H1 (cell line): ENCODE data around the gene UBTD1. TPM values are rescaled to one million over a fixed set of nuclear protein-coding genes. Genes with fewer than 3 reads are reported as not detected.
A peak's percentile ranks its signal among the peaks of the same experiment; 100 is the strongest.

Source experiments
- CTCF ChIA-PET: fragments of 300-600 bp; sonication (Branson Sonifier 250); formaldehyde crosslinking; loops from one replicate; lab custom pipeline; 2021; ENCODE audit not compliant: partially characterized antibody; lab: Charles Lee
- POLR2A ChIA-PET: fragments of 300-600 bp; sonication (Branson Sonifier 250); formaldehyde crosslinking; loops from one replicate; lab custom pipeline; 2021; ENCODE audit warnings: inconsistent platforms; ENCODE audit not compliant: partially characterized antibody; lab: Charles Lee
- DNase-seq, 2 experiments: peaks; one replicate each; pipeline versions ENCODE4 v3.0.0 to v3.0.0-alpha.2; 2010 to 2022; ENCODE audit warnings: low spot score in 2 of 2, low read depth in 1 of 2, mixed read lengths in 1 of 2
- FAIRE-seq: peaks from 2 replicates; lab custom pipeline; 2011; peaks lifted over from hg19 to GRCh38; lab: Jason Lieb, UNC
- H2AFZ ChIP-seq: 2 replicates; pipeline ENCODE4 v1.8.1; 2012; ENCODE audit warnings: low read length, inconsistent platforms
- H2AK5ac ChIP-seq: 2 replicates; pipeline ENCODE4 v1.6.1; 2013; ENCODE audit warnings: low read depth, low read length
- H2BK120ac ChIP-seq: replicated peaks from 2 replicates; pipeline ENCODE3; 2013; ENCODE audit warnings: low read depth, low read length, inconsistent platforms
- H2BK12ac ChIP-seq: 2 replicates; pipeline ENCODE4 v1.6.1; 2013; ENCODE audit warnings: low read depth, low read length
- H2BK15ac ChIP-seq: 2 replicates; pipeline ENCODE4 v1.6.1; 2013; ENCODE audit warnings: low read length
- H2BK20ac ChIP-seq: 2 replicates; pipeline ENCODE4 v1.6.1; 2013; ENCODE audit warnings: low read length
- H2BK5ac ChIP-seq: 2 replicates; pipeline ENCODE4 v1.6.1; 2013; ENCODE audit warnings: low read depth, low read length
- H3K14ac ChIP-seq: 2 replicates; pipeline ENCODE4 v1.6.1; 2013; ENCODE audit warnings: inconsistent platforms; ENCODE audit not compliant: insufficient read length
- H3K18ac ChIP-seq: 2 replicates; pipeline ENCODE4 v1.6.1; 2013; ENCODE audit warnings: low read length; ENCODE audit errors: extremely low read depth
- H3K23ac ChIP-seq: 2 replicates; pipeline ENCODE4 v1.6.1; 2013; ENCODE audit warnings: inconsistent platforms; ENCODE audit not compliant: insufficient read length
- H3K23me2 ChIP-seq: 2 replicates; pipeline ENCODE4 v1.6.1; 2013; ENCODE audit warnings: low read depth, low read length
- H3K27ac ChIP-seq: 2 replicates; pipeline ENCODE4 v1.6.1; 2011; ENCODE audit warnings: low read depth, low read length, inconsistent platforms
- H3K27me3 ChIP-seq, 4 experiments: replicated peaks in 1 of 4; 1 replicate in 1 of 4; 2 replicates in 3 of 4; pipeline versions ENCODE4 v1.6.1 to v1.8.1; 2011 to 2013; ENCODE audit warnings: low read length in 3 of 4, mild to moderate bottlenecking in 3 of 4, inconsistent platforms in 2 of 4, mixed read lengths in 2 of 4, moderate library complexity in 1 of 4; ENCODE audit not compliant: control insufficient read depth in 3 of 4, insufficient read depth in 3 of 4; ENCODE audit errors: extremely low read depth in 1 of 4
- H3K36me3 ChIP-seq, 4 experiments: 2 replicates each; pipeline versions ENCODE4 v1.6.1 to v1.8.1; 2011 to 2013; ENCODE audit warnings: mild to moderate bottlenecking in 4 of 4, low read length in 3 of 4, moderate library complexity in 2 of 4, control low read depth in 1 of 4, inconsistent platforms in 1 of 4; ENCODE audit not compliant: insufficient read depth in 4 of 4, control insufficient read depth in 2 of 4
- H3K4ac ChIP-seq: replicated peaks from 2 replicates; pipeline ENCODE3; 2013; ENCODE audit warnings: low read length, low read depth, mixed read lengths, inconsistent platforms; ENCODE audit not compliant: insufficient read length
- H3K4me1 ChIP-seq, 4 experiments: replicated peaks in 1 of 4; 1 replicate in 1 of 4; 2 replicates in 3 of 4; pipeline versions ENCODE4 v1.6.1 to v1.8.1; 2011 to 2013; ENCODE audit warnings: low read length in 3 of 4, inconsistent platforms in 2 of 4, mixed read lengths in 1 of 4; ENCODE audit not compliant: insufficient read depth in 4 of 4, control insufficient read depth in 3 of 4
- H3K4me2 ChIP-seq, 2 experiments: 2 replicates each; pipeline versions ENCODE4 v1.6.1 to v1.8.1; 2011 to 2013; ENCODE audit warnings: low read depth in 2 of 2, low read length in 2 of 2, control low read depth in 1 of 2, inconsistent platforms in 1 of 2, mild to moderate bottlenecking in 1 of 2; ENCODE audit not compliant: insufficient read depth in 1 of 2
- H3K4me3 ChIP-seq, 4 experiments: fragments of 200-600, 300-600 bp in 1 of 4; sonication (generic), shearing (Covaris generic), sonication (Bioruptor Twin) in 1 of 4; 2 replicates each; pipeline versions ENCODE4 v1.5.1 to v1.8.1; 2011 to 2016; ENCODE audit warnings: low read length in 4 of 4, low read depth in 3 of 4, control low read depth in 2 of 4, inconsistent platforms in 2 of 4, mild to moderate bottlenecking in 2 of 4, mixed read lengths in 1 of 4, moderate library complexity in 1 of 4; ENCODE audit not compliant: insufficient read depth in 2 of 4; ENCODE audit errors: extremely low read depth in 1 of 4
- H3K56ac ChIP-seq: replicated peaks from 2 replicates; pipeline ENCODE3; 2013; ENCODE audit warnings: low read depth, mild to moderate bottlenecking, mixed read lengths, low read length, inconsistent platforms; ENCODE audit not compliant: insufficient read length
- H3K79me1 ChIP-seq: 2 replicates; pipeline ENCODE4 v1.6.1; 2013; ENCODE audit warnings: low read depth, low read length, control low read depth
- H3K79me2 ChIP-seq, 2 experiments: 2 replicates each; pipeline versions ENCODE4 v1.6.1 to v1.8.1; 2012 to 2013; ENCODE audit warnings: low read length in 2 of 2, mild to moderate bottlenecking in 2 of 2, inconsistent platforms in 1 of 2; ENCODE audit not compliant: insufficient read depth in 2 of 2, control insufficient read depth in 1 of 2
- H3K9ac ChIP-seq, 4 experiments: replicated peaks in 1 of 4; 1 replicate in 1 of 4; 2 replicates in 3 of 4; pipeline versions ENCODE4 v1.6.1 to v1.8.1; 2011 to 2013; ENCODE audit warnings: low read depth in 3 of 4, low read length in 3 of 4, control low read depth in 2 of 4, mild to moderate bottlenecking in 2 of 4, moderate library complexity in 2 of 4, inconsistent platforms in 1 of 4; ENCODE audit errors: extremely low read depth in 1 of 4
- H3K9me3 ChIP-seq, 2 experiments: 2 replicates each; pipeline versions ENCODE4 v1.6.1 to v1.8.1; 2012 to 2013; ENCODE audit warnings: mild to moderate bottlenecking in 2 of 2, moderate library complexity in 2 of 2, control low read depth in 1 of 2, inconsistent platforms in 1 of 2, low read depth in 1 of 2, low read length in 1 of 2, mixed read lengths in 1 of 2; ENCODE audit not compliant: insufficient read depth in 2 of 2
- H4K20me1 ChIP-seq, 2 experiments: replicated peaks in 1 of 2; 2 replicates each; pipeline versions ENCODE3 to v1.8.1; 2011 to 2013; ENCODE audit warnings: inconsistent platforms in 2 of 2, low read length in 2 of 2, mild to moderate bottlenecking in 1 of 2; ENCODE audit not compliant: insufficient read depth in 2 of 2, control insufficient read depth in 1 of 2
- H4K5ac ChIP-seq: 2 replicates; pipeline ENCODE4 v1.6.1; 2013; ENCODE audit warnings: low read length, low read depth, mixed read lengths, inconsistent platforms; ENCODE audit not compliant: insufficient read length
- H4K8ac ChIP-seq: 2 replicates; pipeline ENCODE4 v1.8.0; 2013; ENCODE audit warnings: mild to moderate bottlenecking, moderate library complexity, low read length, inconsistent platforms; ENCODE audit not compliant: insufficient read depth; ENCODE audit errors: extremely low read depth
- H4K91ac ChIP-seq: replicated peaks from 2 replicates; pipeline ENCODE3; 2013; ENCODE audit warnings: low read length, mixed read lengths, inconsistent platforms; ENCODE audit not compliant: insufficient read length
- BACH1 ChIP-seq: IDR thresholded peaks from 2 replicates; pipeline ENCODE4 v1.6.1; 2012; ENCODE audit warnings: low read length, improper control_type of control experiment
- EGR1 ChIP-seq: IDR thresholded peaks from 2 replicates; pipeline ENCODE4 v1.6.1; 2011; ENCODE audit warnings: low read depth, low read length, borderline replicate concordance
- KDM1A ChIP-seq: fragments of 200-600, 300-600 bp; sonication (generic); IDR thresholded peaks from 2 replicates; pipeline ENCODE4 v1.7.1; 2016; ENCODE audit warnings: mild to moderate bottlenecking, low read length, borderline replicate concordance
- TBP ChIP-seq: IDR thresholded peaks from 2 replicates; pipeline ENCODE4 v1.6.1; 2011; ENCODE audit warnings: low read depth, low read length, improper control_type of control experiment
- WGBS, 2 experiments: shearing (Covaris generic) in 1 of 2; methylation state at CpG; one replicate each; pipeline versions ENCODE4 v1.1.6 to v1.1.7; 2013 to 2015; ENCODE audit warnings: low lambda C conversion rate in 2 of 2, mixed read lengths in 2 of 2, inconsistent platforms in 1 of 2, low coverage in 1 of 2, missing lambda C conversion rate in 1 of 2; ENCODE audit not compliant: insufficient replicate concordance in 2 of 2, insufficient coverage in 1 of 2, insufficient read length in 1 of 2; ENCODE audit errors: extremely low coverage in 1 of 2, missing lambda C conversion rate in 1 of 2; 5-methylcytosine and 5-hydroxymethylcytosine counted together
- polyA plus RNA-seq, 7 experiments: library from polyadenylated mRNA; depleted of rRNA in 3 of 7; stranded (reverse) in 5 of 7; unstranded in 2 of 7; fragments of >200 nt in 5 of 7; fragments of 200-250 nt in 2 of 7; gene quantifications; 1 replicate in 5 of 7; 2 replicates in 1 of 7; 4 replicates in 1 of 7; pipeline versions ENCODE4 v1.2.1 to v1.2.3, GENCODE V29; 2011 to 2013; ENCODE audit warnings: missing spikeins in 2 of 7, mixed read lengths in 2 of 7
- total RNA-seq: library from RNA; stranded (reverse); fragmentation: NEBNext Ultra II Directional; extraction: Animal tissue kit (Norgen Biotek cat#: 25700); gene quantifications from 2 replicates; pipeline ENCODE4 v1.2.1, GENCODE V29; 2021
- TF ChIP-seq, protein P1 (sequence below): IDR thresholded peaks from 2 replicates; pipeline ENCODE4 v1.6.1; 2012; ENCODE audit warnings: inconsistent platforms

UBTD1 gene
- total and polyA plus RNA-seq, 2 of the 8 experiments (the other 6 are each of a cell fraction or from before 2014, with no cell fraction given): 22.3 to 36.2 TPM

DNA sequence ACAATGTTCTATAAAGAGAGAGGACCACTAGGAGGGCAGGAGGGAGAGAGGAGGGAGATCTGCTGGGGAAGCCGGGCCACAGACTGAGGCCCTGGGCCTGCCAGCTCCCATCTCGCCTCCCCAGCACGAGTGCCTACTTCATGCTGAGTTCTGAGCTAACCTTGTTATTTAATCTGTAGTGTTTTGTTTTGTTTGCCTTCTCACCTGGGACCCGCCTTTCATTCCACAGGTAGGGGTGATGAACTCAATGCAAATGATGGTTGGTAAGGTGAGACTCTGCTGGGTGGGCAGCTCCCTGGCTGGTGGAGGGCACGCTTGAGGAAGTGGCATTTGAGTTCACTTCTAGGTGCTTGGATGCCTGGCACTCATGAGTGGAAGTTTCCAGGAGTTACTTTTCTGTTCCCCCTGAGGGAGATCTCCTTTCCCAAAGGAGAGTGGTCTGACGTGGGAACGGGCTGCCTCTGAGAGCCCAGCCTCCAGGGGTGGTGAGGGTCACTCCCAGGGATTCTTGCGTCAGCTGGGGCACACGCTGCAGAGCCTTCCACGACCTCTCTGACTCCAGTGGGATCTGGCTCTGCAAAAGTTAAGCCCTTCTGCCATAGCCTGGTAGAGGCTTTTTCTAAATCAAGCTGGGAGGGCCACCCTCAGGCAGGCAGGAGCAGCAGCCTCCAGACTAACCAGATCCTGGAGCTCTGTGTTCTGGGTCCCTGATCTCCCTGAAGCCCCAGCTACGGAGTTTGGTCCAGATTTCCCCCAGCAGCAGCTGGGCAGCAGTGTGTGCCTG is 22.4 kb downstream of the UBTD1 start:
- H3K4me2 ChIP-seq: peak overlapping the region; percentile 31 to 65
- H3K79me2 ChIP-seq: peaks cover 0 to 32% of the 10 kb centered on the region in 2 experiments; a peak in 2 of 4 replicates
- no peak overlapping the region for H3K27ac ChIP-seq
- no peak for TF ChIP-seq BACH1
- peak; percentile 79 for TF ChIP-seq TBP
- TF ChIP-seq EGR1: no peak
- TF ChIP-seq, protein P1, sequence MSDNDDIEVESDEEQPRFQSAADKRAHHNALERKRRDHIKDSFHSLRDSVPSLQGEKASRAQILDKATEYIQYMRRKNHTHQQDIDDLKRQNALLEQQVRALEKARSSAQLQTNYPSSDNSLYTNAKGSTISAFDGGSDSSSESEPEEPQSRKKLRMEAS: no peak
- TF ChIP-seq KDM1A: no peak

More for the DNA sequence above, 22.4 kb downstream of the UBTD1 start:
- Histone ChIP-seq H2BK20ac (peak overlapping the region; percentile 75; the same call in 1 of the 2 replicates), H4K5ac (peak overlapping the region; percentile 23), H3K27me3 (no peaks in the 10 kb centered on the region), H4K91ac (no peak overlapping the region), H2AK5ac (peak overlapping the region; percentile 13; the same call in 1 of the 2 replicates), H3K79me1 (peaks cover 24% of the 10 kb centered on the region), H3K36me3 (no peaks in the 10 kb centered on the region), H2BK120ac (no peak overlapping the region), H3K9ac (peak overlapping the region in 1 of 4 experiments; percentile 33; a peak in 2 of 7 replicates), H3K4me1 (peaks cover 11 to 23% (median 19%) of the 10 kb centered on the region in 4 experiments), H2BK15ac (peak overlapping the region; percentile 88; the same call in 1 of the 2 replicates), H3K23ac (no peak overlapping the region), H2AFZ (no peak overlapping the region), H4K8ac (peak overlapping the region; percentile 73), H3K9me3 (no peaks in the 10 kb centered on the region), H2BK12ac (0 out of 2 replicates have a peak overlapping the region, but pooled peaks have one; percentile 19), H3K4ac (no peak overlapping the region), H3K14ac (no peak overlapping the region), H3K4me3 (peak overlapping the region in 1 of 4 experiments; percentile 4; a peak in 1 of 8 replicates), H3K56ac (no peak overlapping the region), H3K23me2 (no peaks in the 10 kb centered on the region), H4K20me1 (peaks cover 0 to 4% of the 10 kb centered on the region in 2 experiments), H2BK5ac (peak overlapping the region; percentile 26; the same call in 1 of the 2 replicates), H3K18ac (peak overlapping the region; percentile 55; the same call in 1 of the 2 replicates)
- CTCF ChIA-PET: interaction anchor here (0.6 to 19.6 kb wide), 16 partner anchors 10 to 163 kb away, joined by 3 to 283 read pairs (median 4); partner anchors contain the start of genes ANKRD2 and UBTD1
- POLR2A ChIA-PET: interaction anchor here (0.8 to 3.4 kb wide), 9 partner anchors 9 to 60 kb away, joined by 3 to 12 read pairs (median 6); partner anchors contain the start of gene UBTD1
- peak; percentile 79 for FAIRE-seq
- no peak for DNase-seq
- WGBS, 2 experiments: 44% methylated on average over 11 of the region's 11 CpGs; no CpG with 5 or more reads in 1 of the 2 experiments
